DND-41 (cell line): ENCODE data around the gene IGSF21.

Experiments used
- ATAC-seq: fragments of 200-7000 bp; cut with Tn5 transposase; 3 replicates; pipeline ENCODE4 v1.9.1; 2021; ENCODE audit warnings: low read depth; ENCODE audit not compliant: insufficient read depth
- DNase-seq: peaks from one replicate; pipeline ENCODE4 v3.0.0-alpha.2; 2020
- H2AFZ ChIP-seq: 2 replicates; pipeline ENCODE4 v1.6.0; 2012; ENCODE audit warnings: low read depth, low read length
- H3K27ac ChIP-seq: 2 replicates; pipeline ENCODE4 v1.5.1; 2012; ENCODE audit warnings: low read length, inconsistent platforms
- H3K27me3 ChIP-seq: fragments of 200-600 bp; sonication (generic); 2 replicates; pipeline ENCODE4 v1.6.0; 2012; ENCODE audit warnings: low read length, mild to moderate bottlenecking, inconsistent platforms; ENCODE audit not compliant: insufficient read depth, poor library complexity
- H3K36me3 ChIP-seq: 2 replicates; pipeline ENCODE4 v1.5.1; 2012; ENCODE audit warnings: low read length, inconsistent platforms; ENCODE audit not compliant: insufficient read depth
- H3K4me1 ChIP-seq: 2 replicates; pipeline ENCODE4 v1.5.1; 2012; ENCODE audit warnings: mild to moderate bottlenecking, low read length; ENCODE audit not compliant: insufficient read depth
- H3K4me2 ChIP-seq: 2 replicates; pipeline ENCODE4 v1.6.0; 2012; ENCODE audit warnings: mild to moderate bottlenecking, moderate library complexity, low read length, inconsistent platforms; ENCODE audit not compliant: insufficient read depth
- H3K4me3 ChIP-seq, 2 experiments: fragments of 200-600 bp in 1 of 2; shearing (Covaris generic) in 1 of 2; 2 replicates each; pipeline ENCODE4 v1.5.1; 2012 to 2016; ENCODE audit warnings: inconsistent platforms in 2 of 2, low read length in 2 of 2, mild to moderate bottlenecking in 2 of 2, low read depth in 1 of 2, moderate library complexity in 1 of 2
- H3K79me2 ChIP-seq: 2 replicates; pipeline ENCODE4 v1.6.0; 2012; ENCODE audit warnings: low read length, inconsistent platforms; ENCODE audit not compliant: insufficient read depth
- H3K9ac ChIP-seq: 2 replicates; pipeline ENCODE4 v1.6.0; 2012; ENCODE audit warnings: low read depth, mild to moderate bottlenecking, inconsistent platforms, low read length, moderate library complexity
- H3K9me3 ChIP-seq: 2 replicates; pipeline ENCODE4 v1.5.1; 2012; ENCODE audit warnings: low read length, moderate library complexity, mild to moderate bottlenecking, inconsistent platforms; ENCODE audit not compliant: insufficient read depth, severe bottlenecking
- H4K20me1 ChIP-seq: 2 replicates; pipeline ENCODE4 v1.6.0; 2012; ENCODE audit warnings: low read length; ENCODE audit not compliant: insufficient read depth
- EZH2 ChIP-seq: IDR thresholded peaks from 3 replicates; pipeline ENCODE4 v1.6.1; 2012; ENCODE audit warnings: borderline replicate concordance, low read depth, mild to moderate bottlenecking, moderate library complexity, low read length, inconsistent platforms; ENCODE audit not compliant: severe bottlenecking
- TF ChIP-seq, protein P1 (sequence below): IDR thresholded peaks from 2 replicates; pipeline ENCODE4 v1.5.1; 2012; ENCODE audit warnings: borderline replicate concordance, low read length, moderate library complexity, mild to moderate bottlenecking; ENCODE audit not compliant: poor library complexity, severe bottlenecking; ENCODE audit errors: extremely low read depth

Gene IGSF21

DNA sequence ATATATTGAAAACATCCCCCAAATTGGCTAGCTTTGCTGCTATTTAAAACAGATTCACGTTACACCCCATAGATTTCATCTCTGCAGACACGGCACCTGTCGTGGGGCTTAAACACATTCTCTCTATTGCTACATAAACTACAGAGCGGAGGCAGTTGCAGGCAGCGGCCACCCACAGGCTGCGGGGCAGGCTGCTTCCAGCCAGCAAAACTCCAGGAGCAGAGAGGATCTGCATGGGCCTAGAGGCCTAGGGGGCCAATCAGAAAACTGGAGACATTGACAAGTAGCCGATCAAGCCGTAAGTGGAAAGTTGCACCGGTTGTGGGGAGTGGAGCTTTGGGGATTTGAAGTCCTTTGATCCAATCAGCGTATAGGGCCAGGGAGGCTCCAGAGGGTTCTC is 244.1 kb downstream of the IGSF21 start:
- TF ChIP-seq, protein P1, sequence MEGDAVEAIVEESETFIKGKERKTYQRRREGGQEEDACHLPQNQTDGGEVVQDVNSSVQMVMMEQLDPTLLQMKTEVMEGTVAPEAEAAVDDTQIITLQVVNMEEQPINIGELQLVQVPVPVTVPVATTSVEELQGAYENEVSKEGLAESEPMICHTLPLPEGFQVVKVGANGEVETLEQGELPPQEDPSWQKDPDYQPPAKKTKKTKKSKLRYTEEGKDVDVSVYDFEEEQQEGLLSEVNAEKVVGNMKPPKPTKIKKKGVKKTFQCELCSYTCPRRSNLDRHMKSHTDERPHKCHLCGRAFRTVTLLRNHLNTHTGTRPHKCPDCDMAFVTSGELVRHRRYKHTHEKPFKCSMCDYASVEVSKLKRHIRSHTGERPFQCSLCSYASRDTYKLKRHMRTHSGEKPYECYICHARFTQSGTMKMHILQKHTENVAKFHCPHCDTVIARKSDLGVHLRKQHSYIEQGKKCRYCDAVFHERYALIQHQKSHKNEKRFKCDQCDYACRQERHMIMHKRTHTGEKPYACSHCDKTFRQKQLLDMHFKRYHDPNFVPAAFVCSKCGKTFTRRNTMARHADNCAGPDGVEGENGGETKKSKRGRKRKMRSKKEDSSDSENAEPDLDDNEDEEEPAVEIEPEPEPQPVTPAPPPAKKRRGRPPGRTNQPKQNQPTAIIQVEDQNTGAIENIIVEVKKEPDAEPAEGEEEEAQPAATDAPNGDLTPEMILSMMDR: no peak
- TF ChIP-seq EZH2: no peak
- no peaks in the 10 kb centered on the region for H3K79me2 ChIP-seq
- H3K4me2 ChIP-seq: no peak overlapping the region
- H2AFZ ChIP-seq: no peak overlapping the region
- H3K36me3 ChIP-seq: no peaks in the 10 kb centered on the region
- DNase-seq (no peak), ATAC-seq (no peak)
- no peak overlapping the region for H3K9ac ChIP-seq
- no peak overlapping the region for H3K4me3 ChIP-seq
- no peak overlapping the region for H3K27ac ChIP-seq
- peaks cover 7% of the 10 kb centered on the region for H3K27me3 ChIP-seq
- H3K9me3 ChIP-seq: no peaks in the 10 kb centered on the region
- H4K20me1 ChIP-seq: no peaks in the 10 kb centered on the region; the same call in 1 of the 2 replicates
- H3K4me1 ChIP-seq: no peaks in the 10 kb centered on the region

DNA sequence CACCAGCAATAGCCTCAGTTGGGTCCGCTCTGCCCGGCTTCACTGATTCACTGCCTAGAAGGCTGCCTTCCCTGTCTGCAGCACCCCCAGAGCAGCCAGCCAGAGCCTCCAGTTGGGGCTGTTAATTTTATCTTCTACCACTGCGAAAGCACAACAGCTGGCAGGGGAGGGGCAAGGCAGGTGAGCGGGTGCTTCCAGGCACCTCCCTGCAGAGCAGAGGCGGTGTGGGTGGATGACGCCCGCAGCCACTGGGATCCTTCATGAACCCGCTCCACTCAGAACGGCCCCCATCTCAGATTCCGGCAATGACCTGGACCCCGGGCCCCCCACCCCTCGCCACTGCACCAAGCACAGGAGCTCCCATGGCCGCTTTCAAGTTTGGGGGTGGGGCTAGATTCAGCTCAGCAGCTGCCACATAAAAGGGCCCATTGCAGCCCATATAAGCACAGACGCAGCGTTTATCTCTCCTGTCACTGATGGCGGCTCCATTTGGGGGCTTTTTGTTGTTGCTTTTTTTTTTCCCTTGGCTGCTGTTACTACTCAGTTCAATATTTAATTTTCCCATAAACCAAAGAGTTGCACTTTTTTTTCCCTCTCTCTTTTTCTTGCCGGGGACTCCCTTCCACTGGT is 245.2 kb downstream of the IGSF21 start:
- no peak for ATAC-seq
- DNase-seq: peak; percentile 6
- Histone ChIP-seq H3K36me3 (no peaks in the 10 kb centered on the region), H3K79me2 (no peaks in the 10 kb centered on the region), H3K27me3 (peaks cover 7% of the 10 kb centered on the region), H4K20me1 (no peaks in the 10 kb centered on the region), H3K9me3 (no peaks in the 10 kb centered on the region), H3K27ac (no peak overlapping the region), H3K4me2 (no peak overlapping the region), H2AFZ (no peak overlapping the region), H3K4me1 (no peaks in the 10 kb centered on the region), H3K4me3 (no peak overlapping the region), H3K9ac (no peak overlapping the region)
- TF ChIP-seq EZH2: no peak
- TF ChIP-seq, protein P1: no peak

- Histone ChIP-seq H3K4me2 (no peak overlapping the region), H3K4me1 (no peaks in the 10 kb centered on the region), H3K36me3 (no peaks in the 10 kb centered on the region), H4K20me1 (no peaks in the 10 kb centered on the region), H3K79me2 (no peaks in the 10 kb centered on the region), H3K27me3 (peaks cover 4% of the 10 kb centered on the region), H3K4me3 (no peak overlapping the region), H3K9me3 (no peaks in the 10 kb centered on the region), H2AFZ (no peak overlapping the region), H3K27ac (no peak overlapping the region), H3K9ac (no peak overlapping the region)
- no peak for ATAC-seq
- no peak for DNase-seq
- no peak for TF ChIP-seq EZH2
- TF ChIP-seq, protein P1: no peak
Observed at GRCh38 chr1:18353528-18353927, 245.9 kb downstream of the IGSF21 start.

DNA sequence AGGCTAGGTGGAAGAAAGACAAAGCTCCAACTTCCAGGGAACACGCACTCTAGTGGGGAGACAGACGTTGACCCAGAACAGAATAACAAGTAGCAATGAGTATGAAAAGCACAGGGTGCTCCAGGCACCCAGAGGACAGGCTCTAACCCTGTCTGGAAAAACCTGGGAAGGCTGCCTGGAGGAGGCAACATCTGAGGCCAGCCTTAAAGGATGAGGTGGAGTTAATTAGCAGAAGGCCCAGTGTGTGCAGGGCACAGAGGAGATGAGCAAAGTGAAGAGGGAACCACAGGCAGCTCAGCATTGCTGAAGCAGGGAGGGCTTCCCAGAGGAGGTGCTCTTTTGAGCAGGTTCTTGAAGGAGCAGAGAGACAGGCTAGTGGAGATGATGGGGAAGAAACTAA is 246.4 kb downstream of the IGSF21 start:
- TF ChIP-seq, protein P1: no peak
- TF ChIP-seq EZH2: no peak
- no peak for ATAC-seq
- Histone ChIP-seq H3K27ac (no peak overlapping the region), H3K4me3 (no peak overlapping the region), H3K4me2 (no peak overlapping the region), H2AFZ (no peak overlapping the region), H4K20me1 (no peaks in the 10 kb centered on the region), H3K27me3 (no peaks in the 10 kb centered on the region), H3K9me3 (no peaks in the 10 kb centered on the region), H3K9ac (no peak overlapping the region), H3K4me1 (no peaks in the 10 kb centered on the region), H3K79me2 (no peaks in the 10 kb centered on the region), H3K36me3 (no peaks in the 10 kb centered on the region)
- DNase-seq: no peak
